H1 (cell line): ENCODE results near the gene NACAD. TPM values are rescaled to one million over a fixed set of nuclear protein-coding genes. Genes with fewer than 3 reads are reported as not detected.

Experiments used
- polyA plus RNA-seq, 7 experiments: library from polyadenylated mRNA; depleted of rRNA in 3 of 7; stranded (reverse) in 5 of 7; unstranded in 2 of 7; fragments of >200 nt in 5 of 7; fragments of 200-250 nt in 2 of 7; gene quantifications; 1 replicate in 5 of 7; 2 replicates in 1 of 7; 4 replicates in 1 of 7; pipeline versions ENCODE4 v1.2.1 to v1.2.3, GENCODE V29; 2011 to 2013; ENCODE audit warnings: missing spikeins in 2 of 7, mixed read lengths in 2 of 7
- small RNA-seq: library from polyadenylated mRNA; stranded (forward); fragments of <200 nt; extraction: miRNeasy Mini kit (QIAGEN cat#:217004); gene quantifications from one replicate; pipeline ENCODE3, GENCODE V24; 2013; ENCODE audit not compliant: insufficient read depth
- total RNA-seq: library from RNA; stranded (reverse); fragmentation: NEBNext Ultra II Directional; extraction: Animal tissue kit (Norgen Biotek cat#: 25700); gene quantifications from 2 replicates; pipeline ENCODE4 v1.2.1, GENCODE V29; 2021

The NACAD gene
- total and polyA plus RNA-seq, 2 of the 8 experiments (the other 6 are each of a cell fraction or from before 2014, with no cell fraction given) = 1.3 to 6.0 TPM

Small RNA genes within 50 kb of the gene (small RNA-seq; reads per million reads assigned to genes)
- 1.9 reads per million, percentile 12 among the genes with 10 or more reads in this experiment for gene SNORA5A
- not detected for gene SNORA5B
- 6.7 reads per million, percentile 72 among the genes with 10 or more reads in this experiment for gene SNORA5C

Other genes with a start within 250 kb of the NACAD start
- gene H2AZ2, start 240.9 kb downstream of the NACAD start, total RNA-seq = 187 and 190 TPM in 2 replicates
- 150 and 168 TPM in 2 replicates for gene H2AZ2, start 240.9 kb downstream of the NACAD start, polyA plus RNA-seq (2011; rRNA removed)
- 21.9 and 22.7 TPM in 2 replicates for gene PURB, start 203.4 kb downstream of the NACAD start, total RNA-seq
- gene PURB, start 203.4 kb downstream of the NACAD start, polyA plus RNA-seq (2011; rRNA removed) = 3.0 and 3.3 TPM in 2 replicates
- gene MYO1G, start 110.0 kb downstream of the NACAD start, total RNA-seq = 0.11 and 0.19 TPM in 2 replicates
- 0.08 and 0.11 TPM in 2 replicates for gene MYO1G, start 110.0 kb downstream of the NACAD start, polyA plus RNA-seq (2011; rRNA removed)
- gene CCM2, start 88.8 kb downstream of the NACAD start, total RNA-seq = 31.3 and 31.6 TPM in 2 replicates
- 41.2 and 54.8 TPM in 2 replicates for gene CCM2, start 88.8 kb downstream of the NACAD start, polyA plus RNA-seq (2011; rRNA removed)
- gene TBRG4, start 22.7 kb upstream of the NACAD start, total RNA-seq = 137 and 146 TPM in 2 replicates
- gene TBRG4, start 22.7 kb upstream of the NACAD start, polyA plus RNA-seq (2011; rRNA removed) = 110 and 134 TPM in 2 replicates
- gene RAMP3, start 68.8 kb upstream of the NACAD start, total RNA-seq = 0.88 and 0.92 TPM in 2 replicates
- gene RAMP3, start 68.8 kb upstream of the NACAD start, polyA plus RNA-seq (2011; rRNA removed) = 0.98 and 2.7 TPM in 2 replicates